ENCODE data around the gene UBL5.

The UBL5 gene

GRCh38 chr19:9868983-9869617 is 41.4 kb downstream of the UBL5 start:
- Histone ChIP-seq H3K36me3 (ENCODE audit: control insufficient read depth, insufficient read depth, low read length) (no peaks in the 10 kb centered on the region), H3K27me3 (ENCODE audit: control insufficient read depth, insufficient read depth, low read length) (no peaks in the 10 kb centered on the region), H3K27ac (ENCODE audit: low read length) (no peak overlapping the region), H3K4me3 (ENCODE audit: low read length) (no peak overlapping the region), H3K9me3 (ENCODE audit: control insufficient read depth, insufficient read depth, low read length) (no peaks in the 10 kb centered on the region), H3K4me1 (ENCODE audit: control insufficient read depth, insufficient read depth, low read length) (peaks cover 3% of the 10 kb centered on the region)
- no peak for DNase-seq (ENCODE audit: low read depth, low spot score)
- WGBS (ENCODE audit: insufficient coverage, insufficient read length) = no CpG with 5 or more reads among the region's 7 CpGs

DNA sequence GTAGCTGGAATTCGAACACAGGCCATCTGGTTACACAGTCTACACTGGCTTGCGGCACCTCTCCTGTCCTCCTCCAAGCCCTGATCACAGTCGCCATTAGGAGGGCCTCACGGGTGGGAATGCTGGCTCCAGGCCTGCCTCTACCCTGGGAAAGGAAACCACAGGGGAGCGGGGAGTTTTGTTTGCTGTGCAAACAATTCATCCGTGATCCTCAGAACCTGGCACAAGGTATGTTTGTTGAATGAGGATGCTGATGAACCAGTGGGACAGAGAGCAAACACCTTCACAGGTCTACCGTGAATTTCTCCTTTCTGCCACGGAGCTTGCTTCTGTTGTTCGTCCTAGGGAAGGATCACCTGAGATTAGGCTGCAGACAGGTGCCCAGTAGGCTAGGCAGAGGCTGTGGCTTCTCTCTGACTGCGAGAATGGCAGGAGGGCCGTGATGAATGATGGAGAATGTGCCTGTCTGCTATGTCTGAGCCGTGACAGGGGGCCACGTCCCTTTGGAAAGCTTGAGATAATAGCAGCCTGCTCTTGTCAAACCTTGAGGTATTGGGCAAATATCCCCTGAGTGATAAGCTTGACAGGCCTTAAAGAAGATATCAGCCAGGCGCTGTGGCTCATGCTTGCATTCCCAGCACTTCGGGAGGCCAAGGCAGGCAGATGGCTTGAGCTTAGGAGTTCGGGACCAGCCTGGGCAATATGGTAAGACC is 44.1 kb downstream of the UBL5 start:
- no peak for DNase-seq (ENCODE audit: low read depth, low spot score)
- no peaks in the 10 kb centered on the region for H3K4me1 ChIP-seq (ENCODE audit: control insufficient read depth, insufficient read depth, low read length)
- no peaks in the 10 kb centered on the region for H3K9me3 ChIP-seq (ENCODE audit: control insufficient read depth, insufficient read depth, low read length)
- no peak overlapping the region for H3K4me3 ChIP-seq (ENCODE audit: low read length)
- no CpG with 5 or more reads among the region's 16 CpGs for WGBS (ENCODE audit: insufficient coverage, insufficient read length)
- H3K27me3 ChIP-seq (ENCODE audit: control insufficient read depth, insufficient read depth, low read length) = no peaks in the 10 kb centered on the region
- H3K27ac ChIP-seq (ENCODE audit: low read length) = no peak overlapping the region
- H3K36me3 ChIP-seq (ENCODE audit: control insufficient read depth, insufficient read depth, low read length) = no peaks in the 10 kb centered on the region

DNA sequence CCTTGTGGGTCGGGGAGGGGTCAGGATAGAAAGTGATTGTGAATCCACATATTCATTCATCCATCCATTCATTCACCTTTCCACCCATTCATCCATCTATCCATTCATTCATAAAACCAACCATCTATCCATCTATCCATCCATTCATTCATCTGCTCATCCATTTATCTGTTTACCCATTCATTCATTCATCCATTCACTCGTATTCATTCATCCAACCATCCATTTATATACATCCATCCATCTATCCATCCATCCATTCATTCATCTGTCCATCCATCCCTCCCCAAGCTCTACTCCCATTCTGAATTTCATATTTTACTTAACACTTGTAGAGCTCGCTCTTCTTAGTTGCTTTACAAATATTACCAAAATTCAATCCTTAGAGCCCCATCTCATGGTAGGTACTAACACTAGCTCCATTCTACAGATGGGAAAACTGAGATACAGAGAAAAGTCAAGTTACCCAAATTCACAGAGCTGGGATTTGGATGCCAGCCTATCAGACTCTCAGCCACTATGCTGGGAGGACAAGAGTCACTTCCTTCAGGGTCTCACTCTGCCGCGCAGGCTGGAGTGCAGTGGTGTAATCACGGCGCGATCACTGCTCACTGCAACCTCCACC is 45.0 kb downstream of the UBL5 start:
- Histone ChIP-seq H3K27ac (ENCODE audit: low read length) (no peak overlapping the region), H3K9me3 (ENCODE audit: control insufficient read depth, insufficient read depth, low read length) (no peaks in the 10 kb centered on the region), H3K36me3 (ENCODE audit: control insufficient read depth, insufficient read depth, low read length) (no peaks in the 10 kb centered on the region), H3K27me3 (ENCODE audit: control insufficient read depth, insufficient read depth, low read length) (no peaks in the 10 kb centered on the region), H3K4me3 (ENCODE audit: low read length) (no peak overlapping the region), H3K4me1 (ENCODE audit: control insufficient read depth, insufficient read depth, low read length) (no peaks in the 10 kb centered on the region)
- WGBS (ENCODE audit: insufficient coverage, insufficient read length) = 100% methylated on average over 1 of the region's 8 CpGs
- DNase-seq (ENCODE audit: low read depth, low spot score) = no peak

DNA sequence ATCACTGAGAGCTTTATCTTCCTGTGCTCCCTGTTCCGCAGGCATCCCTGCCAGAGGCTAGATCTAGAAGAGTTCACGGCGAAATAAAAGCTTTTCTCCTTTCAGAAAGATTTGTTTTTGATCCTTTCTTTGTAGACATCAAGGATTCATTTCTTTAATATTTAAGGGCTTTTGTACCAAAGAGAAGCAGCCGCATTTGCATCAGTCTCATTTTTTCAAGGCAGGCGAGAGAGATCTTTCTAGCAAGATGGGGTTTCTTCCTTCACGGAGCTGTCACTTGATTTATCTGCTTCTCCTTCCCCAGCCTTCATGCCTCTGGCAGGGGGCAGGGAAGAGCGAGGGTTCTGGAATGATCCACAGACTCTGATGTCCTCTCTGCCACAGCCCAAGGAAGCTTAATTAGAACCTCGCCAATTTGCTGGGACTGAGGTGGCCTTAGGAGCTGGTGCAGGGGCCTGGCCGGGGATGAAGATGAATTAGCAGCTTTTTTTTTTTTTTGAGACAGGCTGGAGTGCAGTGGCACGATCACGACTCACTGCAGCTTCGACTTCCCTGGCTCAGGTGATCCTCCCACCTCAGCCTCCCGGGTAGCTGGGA is 47.4 kb downstream of the UBL5 start:
- H3K36me3 ChIP-seq (ENCODE audit: control insufficient read depth, insufficient read depth, low read length) = no peaks in the 10 kb centered on the region
- no peak overlapping the region for H3K4me3 ChIP-seq (ENCODE audit: low read length)
- H3K9me3 ChIP-seq (ENCODE audit: control insufficient read depth, insufficient read depth, low read length) = no peaks in the 10 kb centered on the region
- no peak overlapping the region for H3K27ac ChIP-seq (ENCODE audit: low read length)
- DNase-seq (ENCODE audit: low read depth, low spot score) = no peak
- WGBS (ENCODE audit: insufficient coverage, insufficient read length) = no CpG with 5 or more reads among the region's 13 CpGs
- no peaks in the 10 kb centered on the region for H3K4me1 ChIP-seq (ENCODE audit: control insufficient read depth, insufficient read depth, low read length)
- H3K27me3 ChIP-seq (ENCODE audit: control insufficient read depth, insufficient read depth, low read length) = no peaks in the 10 kb centered on the region

- Histone ChIP-seq H3K4me1 (ENCODE audit: control insufficient read depth, insufficient read depth, low read length) (no peaks in the 10 kb centered on the region), H3K4me3 (ENCODE audit: low read length) (no peak overlapping the region), H3K27me3 (ENCODE audit: control insufficient read depth, insufficient read depth, low read length) (no peaks in the 10 kb centered on the region), H3K9me3 (ENCODE audit: control insufficient read depth, insufficient read depth, low read length) (no peaks in the 10 kb centered on the region), H3K36me3 (ENCODE audit: control insufficient read depth, insufficient read depth, low read length) (no peaks in the 10 kb centered on the region), H3K27ac (ENCODE audit: low read length) (no peak overlapping the region)
- WGBS (ENCODE audit: insufficient coverage, insufficient read length) = no CpG with 5 or more reads among the region's 5 CpGs
- DNase-seq (ENCODE audit: low read depth, low spot score) = no peak
Measured at GRCh38 chr19:9875796-9876195, 48.1 kb downstream of the UBL5 start.

DNA sequence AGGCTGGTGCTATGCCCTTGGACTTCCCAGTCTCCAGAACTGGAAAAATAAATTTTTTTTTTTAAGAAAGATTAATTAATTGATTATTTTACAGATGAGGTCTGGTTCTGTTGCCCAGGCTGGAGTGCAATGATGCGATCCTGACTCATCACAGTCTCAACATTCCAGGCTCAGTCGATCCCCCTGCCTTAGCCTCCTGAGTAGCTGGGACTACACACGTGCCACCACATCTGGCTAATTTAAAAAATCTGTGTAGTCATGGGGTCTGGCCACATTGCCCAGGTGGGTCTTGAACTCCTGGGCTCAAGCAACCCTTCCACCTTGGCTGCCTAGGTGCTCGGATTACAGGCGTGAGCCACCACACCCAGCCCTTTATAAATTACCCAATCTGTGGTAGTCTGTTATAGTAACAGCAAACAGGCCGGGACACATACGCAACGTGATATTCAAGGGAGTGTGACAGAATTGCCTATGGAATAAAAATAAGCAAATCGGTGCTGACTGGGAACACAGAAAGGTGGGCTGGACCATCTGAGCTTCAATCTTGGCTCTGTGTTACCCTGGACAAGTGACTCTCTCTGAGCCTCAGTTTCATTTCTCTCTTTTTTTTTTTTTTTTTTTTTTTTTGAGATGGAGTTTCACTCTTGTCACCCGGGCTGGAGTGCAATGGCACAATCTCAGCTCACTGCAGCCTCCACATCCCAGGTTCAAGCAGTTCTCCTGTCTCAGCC is 50.2 kb downstream of the UBL5 start:
- Histone ChIP-seq H3K4me3 (ENCODE audit: low read length) (no peak overlapping the region), H3K27ac (ENCODE audit: low read length) (no peak overlapping the region), H3K4me1 (ENCODE audit: control insufficient read depth, insufficient read depth, low read length) (no peaks in the 10 kb centered on the region), H3K9me3 (ENCODE audit: control insufficient read depth, insufficient read depth, low read length) (no peaks in the 10 kb centered on the region), H3K36me3 (ENCODE audit: control insufficient read depth, insufficient read depth, low read length) (no peaks in the 10 kb centered on the region), H3K27me3 (ENCODE audit: control insufficient read depth, insufficient read depth, low read length) (no peaks in the 10 kb centered on the region)
- DNase-seq (ENCODE audit: low read depth, low spot score) = no peak
- WGBS (ENCODE audit: insufficient coverage, insufficient read length) = no CpG with 5 or more reads among the region's 10 CpGs

- Histone ChIP-seq H3K27ac (ENCODE audit: low read length) (no peak overlapping the region), H3K4me1 (ENCODE audit: control insufficient read depth, insufficient read depth, low read length) (peaks cover 3% of the 10 kb centered on the region; the same call in 1 of the 2 replicates), H3K4me3 (ENCODE audit: low read length) (no peak overlapping the region), H3K36me3 (ENCODE audit: control insufficient read depth, insufficient read depth, low read length) (no peaks in the 10 kb centered on the region), H3K27me3 (ENCODE audit: control insufficient read depth, insufficient read depth, low read length) (no peaks in the 10 kb centered on the region), H3K9me3 (ENCODE audit: control insufficient read depth, insufficient read depth, low read length) (no peaks in the 10 kb centered on the region)
- WGBS (ENCODE audit: insufficient coverage, insufficient read length) = no CpG with 5 or more reads among the region's 11 CpGs
- no peak for DNase-seq (ENCODE audit: low read depth, low spot score)
Measured at GRCh38 chr19:9878511-9879196, 50.9 kb downstream of the UBL5 start.

Measured in iPS DF 6.9 (cell line).